SHP77 treated with DMSO at 0.1 percent for 48 hours (cell line): ENCODE results near the gene DNAJC30.

Experiments
- DNase-seq: peaks from one replicate; lab custom pipeline; 2025; lab: John Stamatoyannopoulos, UW

DNAJC30 gene

DNA sequence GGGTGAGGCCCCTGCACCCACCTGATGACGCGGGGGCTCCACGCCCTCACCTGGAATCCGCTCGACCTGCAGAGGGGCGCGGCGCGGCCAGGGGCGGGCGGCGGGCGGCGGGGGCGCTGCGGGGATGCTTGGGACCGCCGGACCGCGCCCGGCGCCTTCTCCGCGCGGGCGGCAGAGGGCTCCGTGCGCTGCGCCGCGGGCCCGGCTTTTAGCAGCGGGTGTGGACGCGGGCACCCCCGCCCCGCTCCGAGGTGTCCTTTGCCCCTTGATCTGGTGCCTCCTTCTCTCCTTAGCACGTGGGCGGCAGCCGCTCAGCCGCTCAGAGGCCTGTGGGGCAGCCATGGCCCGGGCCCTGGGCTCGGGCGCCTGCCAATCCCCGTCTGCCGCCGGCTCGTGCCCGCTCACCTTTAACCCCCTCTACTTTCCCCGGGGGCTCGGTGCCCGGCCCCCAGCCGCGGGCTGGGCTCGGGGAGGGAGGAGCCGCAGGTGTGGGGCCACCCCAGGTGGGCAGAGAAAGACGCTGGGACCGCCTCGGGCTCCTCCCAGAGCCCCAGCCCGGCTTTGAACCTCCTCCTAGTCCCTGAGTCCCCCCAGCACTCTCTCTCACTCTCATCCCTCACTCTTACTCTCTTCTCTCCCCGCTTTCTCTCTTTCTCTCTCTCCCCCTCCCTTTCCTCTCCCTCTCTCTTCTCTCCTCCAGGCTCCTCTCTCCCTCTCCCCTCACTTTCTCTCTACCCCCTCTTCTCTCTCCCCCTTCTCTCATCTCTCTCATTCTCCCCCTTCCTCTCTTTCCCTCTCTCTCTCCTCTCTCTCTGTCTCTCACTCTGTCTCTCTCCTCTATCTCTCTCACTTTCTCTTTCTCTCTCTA is 35.3 kb downstream of the DNAJC30 start:
- DNase-seq = no peak

DNA sequence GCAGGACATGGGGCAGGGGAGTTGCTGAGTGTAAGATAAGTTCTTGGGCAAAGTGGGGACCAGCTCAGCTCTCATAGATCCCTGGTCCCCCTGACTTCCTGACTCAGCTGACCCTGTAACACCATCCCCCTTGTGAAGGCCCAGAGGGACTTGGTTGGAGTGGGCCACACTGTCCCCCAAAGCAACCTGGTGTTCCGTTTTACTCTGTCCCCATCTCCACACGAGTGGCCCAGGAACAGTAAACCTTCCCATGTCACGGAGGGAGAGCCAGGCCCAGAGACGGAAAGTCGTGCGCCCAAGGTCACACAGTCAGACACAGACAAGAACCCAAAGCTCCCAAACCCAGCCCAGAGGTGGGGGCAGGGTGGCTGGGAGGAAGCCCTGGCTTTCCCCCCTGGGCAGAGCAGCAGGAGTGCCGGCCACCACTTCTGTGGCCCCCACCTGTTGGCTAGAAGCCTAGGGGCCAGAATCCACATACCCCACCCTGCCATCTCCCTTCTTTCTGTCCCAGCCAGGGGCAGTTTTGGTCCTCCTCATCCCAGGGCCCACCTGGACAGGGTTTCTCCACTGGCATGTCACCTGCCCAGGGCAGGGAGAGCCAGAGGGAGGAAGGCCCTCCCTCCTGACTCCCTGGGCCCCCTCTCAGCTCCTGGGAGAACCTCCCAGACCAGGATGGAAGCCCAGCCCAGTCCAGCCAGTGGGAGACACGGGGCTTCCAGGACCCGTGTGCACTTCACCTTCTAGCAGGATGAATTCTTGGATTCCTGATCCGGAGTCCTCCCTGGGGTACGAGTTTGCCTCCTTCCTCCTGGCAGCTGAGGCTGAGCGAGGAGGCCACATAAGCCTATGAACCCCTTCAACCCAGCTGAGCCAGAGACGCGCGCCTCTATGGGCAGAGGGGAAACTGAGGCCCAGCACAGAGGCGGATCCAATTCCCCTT is 36.2 kb downstream of the DNAJC30 start:
- DNase-seq = no peak

DNA sequence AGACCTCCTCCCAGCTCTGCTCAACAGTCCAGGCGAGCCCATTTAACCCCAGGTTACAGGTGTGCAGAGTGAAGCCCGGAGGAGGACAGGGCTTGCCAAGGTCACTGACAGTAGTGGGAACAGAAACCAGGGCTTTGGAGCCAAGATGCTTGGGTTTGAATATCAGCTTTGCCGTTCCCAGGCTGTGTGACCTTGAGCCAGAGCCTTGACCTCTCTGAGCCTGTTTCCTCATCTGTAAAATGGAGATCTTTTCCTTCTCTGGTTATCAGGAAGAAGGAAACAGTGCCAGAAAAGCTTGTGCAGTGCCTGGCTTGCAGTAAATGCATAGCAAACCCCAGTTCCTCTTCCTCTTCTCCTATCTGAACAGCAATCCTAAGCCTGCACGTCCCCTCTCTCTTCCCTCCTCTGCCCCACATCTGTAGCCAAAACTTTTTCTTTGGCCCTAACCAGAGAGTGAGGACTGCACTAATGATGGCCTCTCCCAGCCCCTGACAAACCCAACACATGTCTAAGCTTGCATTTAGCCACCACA is 37.5 kb downstream of the DNAJC30 start:
- no peak for DNase-seq

- no peak for DNase-seq
These were observed 38.5 kb downstream of the DNAJC30 start for GRCh38 chr7:73644688-73645286.

- DNase-seq = no peak
These were observed 40.4 kb downstream of the DNAJC30 start for GRCh38 chr7:73642834-73643233.

- no peak for DNase-seq
These were observed 44.3 kb downstream of the DNAJC30 start for GRCh38 chr7:73638911-73639310.

GRCh38 chr7:73635428-73636200 is 47.6 kb downstream of the DNAJC30 start:
- no peak for DNase-seq

DNA sequence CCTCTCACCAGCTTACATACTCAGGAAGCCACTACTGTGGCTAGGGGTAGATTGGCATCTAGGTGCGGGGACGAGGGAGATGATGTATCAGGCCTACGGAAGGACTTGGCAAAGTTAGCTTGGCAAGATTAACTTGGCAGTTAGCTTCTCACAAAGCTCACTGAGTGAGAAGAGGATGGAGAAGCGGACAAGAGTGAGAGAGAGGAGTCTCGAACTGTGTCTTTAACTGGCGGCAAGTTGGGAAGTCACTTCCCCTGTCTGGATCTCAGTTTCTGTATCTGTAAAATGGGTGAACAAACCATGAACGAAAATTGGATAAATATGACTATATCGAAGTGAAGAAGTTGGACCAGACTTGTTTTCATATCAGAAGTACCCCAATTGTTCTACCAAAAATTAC is 49.4 kb downstream of the DNAJC30 start:
- no peak for DNase-seq

GRCh38 chr7:73633323-73633722 is 49.9 kb downstream of the DNAJC30 start:
- DNase-seq = no peak

GRCh38 chr7:73631558-73631957 is 51.7 kb downstream of the DNAJC30 start:
- DNase-seq = no peak
